Endothelial cell of umbilical vein (primary cell): Measurements from ENCODE around the gene DEFB115.
"Not testable (repeated sequence)": the region's sequence is repeated elsewhere in the genome, so short reads cannot be mapped to it uniquely, and the experiment has no call there.

Experiments used
- EZH2 ChIP-seq: IDR thresholded peaks from 2 replicates; pipeline ENCODE4 v1.6.1; 2012; ENCODE audit warnings: borderline replicate concordance, low read depth, mild to moderate bottlenecking, moderate library complexity, low read length, inconsistent platforms; ENCODE audit not compliant: severe bottlenecking
- MAX ChIP-seq: IDR thresholded peaks from 2 replicates; pipeline ENCODE4 v1.6.1; 2011; ENCODE audit not compliant: insufficient read depth, insufficient read length
- MYC ChIP-seq: IDR thresholded peaks from one replicate; pipeline ENCODE4 v1.6.1; 2011; ENCODE audit warnings: mild to moderate bottlenecking, low read depth, low read length
- POLR2A ChIP-seq: IDR thresholded peaks from 2 replicates; pipeline ENCODE4 v1.6.1; 2012; ENCODE audit warnings: low read depth, mild to moderate bottlenecking, control low read depth, low read length
- POLR2AphosphoS5 ChIP-seq: IDR thresholded peaks from 2 replicates; pipeline ENCODE4 v1.6.1; 2012; ENCODE audit warnings: low read depth, mild to moderate bottlenecking, control low read depth, low read length, moderate library complexity; ENCODE audit not compliant: insufficient read depth
- TF ChIP-seq, protein P1 (sequence below), 2 donors: IDR thresholded peaks; 1 replicate in 1 of 2; 2 replicates in 1 of 2; pipeline ENCODE4 v1.5.1; 2011; ENCODE audit warnings: low read length in 2 of 2, mild to moderate bottlenecking in 2 of 2, moderate library complexity in 2 of 2, control low read depth in 1 of 2, inconsistent platforms in 1 of 2, low read depth in 1 of 2; ENCODE audit not compliant: insufficient read depth in 1 of 2; ENCODE audit errors: extremely low read depth in 1 of 2

DNA sequence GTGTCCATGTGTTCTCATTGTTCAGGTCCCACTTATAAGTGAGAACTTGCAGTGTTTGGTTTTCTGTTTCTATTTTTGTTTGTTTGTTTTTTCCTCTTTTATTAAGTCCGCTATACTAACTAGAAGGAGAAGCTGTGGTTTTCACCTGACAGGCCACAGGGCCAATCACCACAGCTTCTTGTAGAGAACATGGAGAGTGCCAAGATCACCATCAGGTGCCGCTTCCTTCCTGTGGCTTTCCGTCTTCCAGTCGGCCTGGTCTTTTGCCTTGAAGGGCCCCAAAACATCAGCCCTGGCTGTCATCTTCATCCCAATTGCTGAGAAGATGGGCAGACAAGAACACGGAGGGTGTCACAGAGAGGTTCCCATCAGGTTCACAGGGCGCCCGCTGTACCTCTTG lies 27.5 kb downstream of the DEFB115 start:
- TF ChIP-seq, protein P1, sequence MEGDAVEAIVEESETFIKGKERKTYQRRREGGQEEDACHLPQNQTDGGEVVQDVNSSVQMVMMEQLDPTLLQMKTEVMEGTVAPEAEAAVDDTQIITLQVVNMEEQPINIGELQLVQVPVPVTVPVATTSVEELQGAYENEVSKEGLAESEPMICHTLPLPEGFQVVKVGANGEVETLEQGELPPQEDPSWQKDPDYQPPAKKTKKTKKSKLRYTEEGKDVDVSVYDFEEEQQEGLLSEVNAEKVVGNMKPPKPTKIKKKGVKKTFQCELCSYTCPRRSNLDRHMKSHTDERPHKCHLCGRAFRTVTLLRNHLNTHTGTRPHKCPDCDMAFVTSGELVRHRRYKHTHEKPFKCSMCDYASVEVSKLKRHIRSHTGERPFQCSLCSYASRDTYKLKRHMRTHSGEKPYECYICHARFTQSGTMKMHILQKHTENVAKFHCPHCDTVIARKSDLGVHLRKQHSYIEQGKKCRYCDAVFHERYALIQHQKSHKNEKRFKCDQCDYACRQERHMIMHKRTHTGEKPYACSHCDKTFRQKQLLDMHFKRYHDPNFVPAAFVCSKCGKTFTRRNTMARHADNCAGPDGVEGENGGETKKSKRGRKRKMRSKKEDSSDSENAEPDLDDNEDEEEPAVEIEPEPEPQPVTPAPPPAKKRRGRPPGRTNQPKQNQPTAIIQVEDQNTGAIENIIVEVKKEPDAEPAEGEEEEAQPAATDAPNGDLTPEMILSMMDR (IDR thresholded peaks at IDR 0.05; ENCODE audit: extremely low read depth in 1 of 2, insufficient read depth in 1 of 2, low read depth in 1 of 2, low read length in 2 of 2) = not testable (repeated sequence)
- not testable (repeated sequence) for TF ChIP-seq EZH2, POLR2A, MAX, POLR2AphosphoS5, MYC
